SKM-1 (cell line): ENCODE results near the gene TFCP2.

Experiments used
- DNase-seq: peaks from one replicate; lab custom pipeline; 2025; ENCODE audit not compliant: unreplicated experiment; lab: John Stamatoyannopoulos, UW

TFCP2 gene

DNA sequence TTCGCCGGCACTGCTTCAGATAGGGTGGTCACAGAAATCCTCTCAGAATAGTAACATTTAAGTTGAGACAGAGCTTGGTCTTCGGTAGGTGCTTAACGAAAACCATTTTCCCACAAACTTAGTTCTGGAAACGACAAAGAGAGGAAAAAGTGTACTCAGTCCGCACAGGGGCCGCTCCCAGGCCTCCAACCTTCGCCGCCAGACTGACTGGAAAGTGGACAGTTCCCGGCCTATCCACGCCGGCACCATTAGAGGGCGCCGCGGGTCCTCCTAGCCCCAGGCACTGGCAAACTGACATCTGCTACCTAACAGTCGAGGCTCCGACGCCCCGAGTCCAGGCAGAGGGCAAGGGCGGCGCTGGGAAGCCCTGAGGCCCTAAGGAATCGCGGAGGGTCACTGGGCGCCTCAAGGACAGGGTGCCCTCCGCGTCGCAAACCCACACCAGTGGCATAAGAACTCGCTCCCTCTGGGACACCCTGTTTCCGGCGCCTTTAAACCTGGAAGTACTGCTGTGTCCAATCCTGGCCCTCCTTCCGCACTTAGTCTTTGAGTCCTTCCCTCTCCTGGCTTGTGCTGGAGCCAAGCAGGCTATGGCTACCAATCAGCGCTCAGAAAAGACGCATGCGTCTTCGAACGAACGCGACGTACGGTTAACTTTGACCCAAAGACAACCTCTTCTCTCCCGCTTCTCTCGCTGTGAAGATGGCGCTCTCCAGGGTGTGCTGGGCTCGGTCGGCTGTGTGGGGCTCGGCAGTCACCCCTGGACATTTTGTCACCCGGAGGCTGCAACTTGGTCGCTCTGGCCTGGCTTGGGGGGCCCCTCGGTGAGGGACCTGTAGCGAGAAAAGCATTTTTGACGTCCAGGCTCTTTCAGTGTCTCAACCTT, 125.0 kb downstream of the TFCP2 start, which contains the start of gene LETMD1:
Gene LETMD1 (plus strand): TSS at position 673 of the 886 bp plus-strand sequence. CDS start 30 bp downstream, at position 703.
- DNase-seq: peak; percentile 80
